Mesendoderm (in vitro differentiated cells): ENCODE measurements around the gene SERPINC1.

ENCODE experiments used
- DNase-seq: peaks from one replicate; pipeline ENCODE4 v3.0.0; 2013
- H2AK5ac ChIP-seq: 2 replicates; pipeline ENCODE4 v1.6.1; 2013; ENCODE audit warnings: low read length, inconsistent platforms
- H2BK120ac ChIP-seq: 2 replicates; pipeline ENCODE4 v1.6.1; 2013; ENCODE audit warnings: low read depth, mild to moderate bottlenecking, low read length, moderate library complexity, mixed read lengths
- H2BK15ac ChIP-seq: replicated peaks from 2 replicates; pipeline ENCODE4 v1.6.1; 2013; ENCODE audit warnings: low read depth, mild to moderate bottlenecking, moderate library complexity
- H2BK5ac ChIP-seq: 2 replicates; pipeline ENCODE4 v1.6.1; 2013; ENCODE audit warnings: low read length, inconsistent platforms
- H3K18ac ChIP-seq: 2 replicates; pipeline ENCODE4 v1.6.1; 2013; ENCODE audit warnings: mild to moderate bottlenecking, low read length, mixed read lengths
- H3K23ac ChIP-seq: one replicate; pipeline ENCODE4 v1.6.1; 2013; ENCODE audit warnings: low read length
- H3K27ac ChIP-seq: 2 replicates; pipeline ENCODE4 v1.5.1; 2013; ENCODE audit warnings: low read depth, mild to moderate bottlenecking, inconsistent platforms, low read length, moderate library complexity
- H3K27me3 ChIP-seq: 2 replicates; pipeline ENCODE4 v1.6.1; 2013; ENCODE audit warnings: low read length, control low read depth, mild to moderate bottlenecking, inconsistent platforms; ENCODE audit not compliant: insufficient read depth, poor library complexity
- H3K36me3 ChIP-seq: 2 replicates; pipeline ENCODE4 v1.6.1; 2013; ENCODE audit warnings: low read length, inconsistent platforms; ENCODE audit not compliant: control insufficient read depth, insufficient read depth
- H3K4ac ChIP-seq: one replicate; pipeline ENCODE4 v1.6.1; 2013; ENCODE audit warnings: low read depth, mild to moderate bottlenecking, low read length, moderate library complexity
- H3K4me1 ChIP-seq: 2 replicates; pipeline ENCODE4 v1.6.1; 2013; ENCODE audit warnings: low read depth, low read length, inconsistent platforms; ENCODE audit not compliant: control insufficient read depth
- H3K4me2 ChIP-seq: 2 replicates; pipeline ENCODE4 v1.6.1; 2013; ENCODE audit warnings: low read length
- H3K4me3 ChIP-seq: 2 replicates; pipeline ENCODE4 v1.5.1; 2013; ENCODE audit warnings: mild to moderate bottlenecking, low read length
- H3K56ac ChIP-seq: one replicate; pipeline ENCODE4 v1.6.1; 2013; ENCODE audit warnings: low read length
- H3K79me1 ChIP-seq: 2 replicates; pipeline ENCODE4 v1.6.1; 2013; ENCODE audit warnings: low read length, inconsistent platforms
- H3K79me2 ChIP-seq: 2 replicates; pipeline ENCODE4 v1.6.1; 2013; ENCODE audit warnings: mild to moderate bottlenecking, low read length; ENCODE audit not compliant: control insufficient read depth, insufficient read depth
- H3K9ac ChIP-seq: 2 replicates; pipeline ENCODE4 v1.6.1; 2013; ENCODE audit warnings: low read length, inconsistent platforms
- H4K5ac ChIP-seq: one replicate; pipeline ENCODE4 v1.6.1; 2013; ENCODE audit warnings: low read length
- H4K8ac ChIP-seq: one replicate; pipeline ENCODE4 v1.6.1; 2013; ENCODE audit warnings: low read depth, mild to moderate bottlenecking, control low read depth, low read length, moderate library complexity
- WGBS: extraction: QIAGEN DNeasy Blood & Tissue Kit; methylation state at CpG from one replicate; pipeline ENCODE4 v1.1.7; 2013; ENCODE audit warnings: low lambda C conversion rate, missing lambda C conversion rate; ENCODE audit not compliant: insufficient coverage; ENCODE audit errors: extremely low coverage; 5-methylcytosine and 5-hydroxymethylcytosine counted together

The SERPINC1 gene

GRCh38 chr1:173868266-173869020, 48.7 kb downstream of the SERPINC1 start, which contains the start of gene ZBTB37:
Gene ZBTB37 (plus strand): TSS chr1:173868380. CDS start chr1:173870226, 1,846 bp downstream.
- H2BK5ac ChIP-seq, result peak within 1 kb of the TSS; percentile 94
- H3K36me3 ChIP-seq, result peaks cover 16% of the 10 kb centered on the region
- peaks cover 37% of the 10 kb centered on the region for H3K79me2 ChIP-seq
- H3K18ac ChIP-seq, result peak within 1 kb of the TSS; percentile 95
- H3K4me3 ChIP-seq, result peak within 1 kb of the TSS; percentile 81
- H3K9ac ChIP-seq, result peak within 1 kb of the TSS; percentile 92
- H3K23ac ChIP-seq, result peak within 1 kb of the TSS; percentile 95
- H2BK120ac ChIP-seq, result peak within 1 kb of the TSS; percentile 31
- no peak within 1 kb of the TSS for H2BK15ac ChIP-seq
- H3K4me2 ChIP-seq, result peak within 1 kb of the TSS; percentile 51
- peak within 1 kb of the TSS; percentile 97 for H3K56ac ChIP-seq
- WGBS, result no CpG with 5 or more reads among the region's 53 CpGs
- no peak within 1 kb of the TSS for H2AK5ac ChIP-seq
- no peaks in the 10 kb centered on the region for H3K27me3 ChIP-seq
- H4K8ac ChIP-seq, result no peak within 1 kb of the TSS
- H4K5ac ChIP-seq, result no peak within 1 kb of the TSS
- H3K4ac ChIP-seq, result peak within 1 kb of the TSS; percentile 22
- H3K27ac ChIP-seq, result peak within 1 kb of the TSS; percentile 99
- H3K4me1 ChIP-seq, result no peaks in the 10 kb centered on the region
- peak; percentile 98 for DNase-seq
- peaks cover 11% of the 10 kb centered on the region for H3K79me1 ChIP-seq

GRCh38 chr1:173867753-173868265, 49.3 kb downstream of the SERPINC1 start, which contains the start of gene GAS5:
Gene GAS5 (minus strand): TSS chr1:173867989.
- H3K27ac ChIP-seq, result peak within 1 kb of the TSS; percentile 99
- H2BK120ac ChIP-seq, result peak within 1 kb of the TSS; percentile 31
- peaks cover 18% of the 10 kb centered on the region for H3K36me3 ChIP-seq
- peak within 1 kb of the TSS; percentile 97 for H3K56ac ChIP-seq
- H3K4me3 ChIP-seq, result peak within 1 kb of the TSS; percentile 81
- peaks cover 37% of the 10 kb centered on the region for H3K79me2 ChIP-seq
- peak within 1 kb of the TSS; percentile 95 for H3K23ac ChIP-seq
- H3K9ac ChIP-seq, result peak within 1 kb of the TSS; percentile 92
- H3K79me1 ChIP-seq, result peaks cover 9% of the 10 kb centered on the region
- peak; percentile 100 for DNase-seq
- H2BK15ac ChIP-seq, result no peak within 1 kb of the TSS
- H4K5ac ChIP-seq, result no peak within 1 kb of the TSS
- peak within 1 kb of the TSS; percentile 84 for H3K4me2 ChIP-seq
- peak within 1 kb of the TSS; percentile 94 for H2BK5ac ChIP-seq
- H3K4me1 ChIP-seq, result no peaks in the 10 kb centered on the region
- H3K4ac ChIP-seq, result peak within 1 kb of the TSS; percentile 22
- H3K27me3 ChIP-seq, result no peaks in the 10 kb centered on the region
- H2AK5ac ChIP-seq, result no peak within 1 kb of the TSS
- no CpG with 5 or more reads among the region's 30 CpGs for WGBS
- H3K18ac ChIP-seq, result peak within 1 kb of the TSS; percentile 95
- H4K8ac ChIP-seq, result no peak within 1 kb of the TSS

GRCh38 chr1:173867141-173867752, 49.9 kb downstream of the SERPINC1 start:
- Histone ChIP-seq H2BK120ac (no peak overlapping the region), H3K4ac (peak overlapping the region; percentile 22), H3K79me2 (peaks cover 37% of the 10 kb centered on the region), H3K4me1 (no peaks in the 10 kb centered on the region), H3K56ac (peak overlapping the region; percentile 96), H2BK15ac (no peak overlapping the region), H3K9ac (peak overlapping the region; percentile 92), H3K36me3 (peaks cover 18% of the 10 kb centered on the region), H3K18ac (peak overlapping the region; percentile 35), H2BK5ac (peak overlapping the region; percentile 18), H3K4me2 (peak overlapping the region; percentile 84), H3K79me1 (peaks cover 9% of the 10 kb centered on the region), H3K27ac (peak overlapping the region; percentile 36), H3K23ac (peak overlapping the region; percentile 95), H3K4me3 (peak overlapping the region; percentile 81), H4K5ac (no peak overlapping the region), H3K27me3 (no peaks in the 10 kb centered on the region), H4K8ac (no peak overlapping the region), H2AK5ac (no peak overlapping the region)
- no peak for DNase-seq
- WGBS, result no CpG with 5 or more reads among the region's 32 CpGs

- Histone ChIP-seq H2BK5ac (no peak overlapping the region), H3K79me1 (peaks cover 9% of the 10 kb centered on the region), H3K27ac (peak overlapping the region; percentile 36), H3K9ac (peak overlapping the region; percentile 92), H3K56ac (peak overlapping the region; percentile 96), H3K27me3 (no peaks in the 10 kb centered on the region), H4K5ac (no peak overlapping the region), H2AK5ac (no peak overlapping the region), H4K8ac (no peak overlapping the region), H3K4me1 (no peaks in the 10 kb centered on the region), H3K4me2 (peak overlapping the region; percentile 84), H3K36me3 (peaks cover 18% of the 10 kb centered on the region), H3K18ac (peak overlapping the region; percentile 35), H3K23ac (peak overlapping the region; percentile 29), H3K4ac (no peak overlapping the region), H3K79me2 (peaks cover 37% of the 10 kb centered on the region), H2BK15ac (no peak overlapping the region), H2BK120ac (no peak overlapping the region), H3K4me3 (peak overlapping the region; percentile 81)
- no CpG with 5 or more reads among the region's 2 CpGs for WGBS
- DNase-seq, result no peak
These were observed 50.6 kb downstream of the SERPINC1 start for GRCh38 chr1:173866413-173867115.

- no peak overlapping the region for H3K27ac ChIP-seq
- no CpG with 5 or more reads among the region's 4 CpGs for WGBS
- H3K4me1 ChIP-seq, result no peaks in the 10 kb centered on the region
- H3K4me3 ChIP-seq, result peak overlapping the region; percentile 81
- peaks cover 35% of the 10 kb centered on the region for H3K79me2 ChIP-seq
- no peak overlapping the region for H3K23ac ChIP-seq
- H3K4me2 ChIP-seq, result peak overlapping the region; percentile 51
- H3K4ac ChIP-seq, result no peak overlapping the region
- H3K18ac ChIP-seq, result no peak overlapping the region
- H3K36me3 ChIP-seq, result peaks cover 18% of the 10 kb centered on the region
- no peak for DNase-seq
- peaks cover 5% of the 10 kb centered on the region for H3K79me1 ChIP-seq
- H4K8ac ChIP-seq, result no peak overlapping the region
- no peak overlapping the region for H4K5ac ChIP-seq
- no peaks in the 10 kb centered on the region for H3K27me3 ChIP-seq
- peak overlapping the region; percentile 92 for H3K9ac ChIP-seq
- H2AK5ac ChIP-seq, result no peak overlapping the region
- H2BK5ac ChIP-seq, result no peak overlapping the region
- no peak overlapping the region for H2BK120ac ChIP-seq
- H3K56ac ChIP-seq, result peak overlapping the region; percentile 84
- H2BK15ac ChIP-seq, result no peak overlapping the region
These were observed 51.5 kb downstream of the SERPINC1 start for GRCh38 chr1:173865468-173866164.
